GM10248 (cell line): Measurements from ENCODE around the gene IVD.

Experiments
- CTCF ChIA-PET: fragments of 300-600 bp; sonication (Branson Sonifier 250); formaldehyde crosslinking; extraction: SDS; loops from one replicate; lab custom pipeline; 2021; ENCODE audit warnings: antibody characterized with exemption; lab: Yijun Ruan, JAX
- POLR2A ChIA-PET: fragments of 350-650 bp; sonication (Branson Sonifier 250); formaldehyde crosslinking; extraction: SDS; loops from one replicate; lab custom pipeline; 2020; ENCODE audit warnings: antibody characterized with exemption; lab: Yijun Ruan, JAX
- DNase-seq: peaks from one replicate; pipeline ENCODE4 v3.0.0; 2012; ENCODE audit errors: extremely low spot score
- CTCF ChIP-seq: IDR thresholded peaks from 2 replicates; pipeline ENCODE4 v1.5.1; 2012; ENCODE audit warnings: mild to moderate bottlenecking, low read depth; ENCODE audit errors: extremely low read depth, missing control alignments, control extremely low read depth

The IVD gene

GRCh38 chr15:40369971-40370370, 35.6 kb upstream of the IVD start:
- CTCF ChIA-PET: interaction anchor here (1.0 to 8.7 kb wide), 10 partner anchors 7 to 96 kb away, joined by 3 to 179 read pairs (median 16); partner anchors contain the start of genes DISP2, KNSTRN and PHGR1
- TF ChIP-seq CTCF: no peak
- no peak for DNase-seq
- POLR2A ChIA-PET: no interaction called here

- TF ChIP-seq CTCF: no peak
- ChIA-PET POLR2A (no interaction called here), CTCF (interaction anchor here (1.0 to 8.7 kb wide), 2 partner anchors 33 to 46 kb away, joined by 3 to 179 read pairs; no protein-coding TSS in a partner anchor)
- no peak for DNase-seq
Measured at GRCh38 chr15:40372981-40373380, 32.6 kb upstream of the IVD start.

GRCh38 chr15:40377606-40378005, 28.0 kb upstream of the IVD start:
- POLR2A ChIA-PET: no interaction called here
- no peak for TF ChIP-seq CTCF
- DNase-seq: no peak
- CTCF ChIA-PET: interaction anchor here (0.6 to 2.3 kb wide), 6 partner anchors 9 to 45 kb away, joined by 3 to 15 read pairs (median 3); no protein-coding TSS in a partner anchor

GRCh38 chr15:40379374-40379773, 26.2 kb upstream of the IVD start:
- ChIA-PET POLR2A (no interaction called here), CTCF (interaction anchor here (1.8 kb wide), 1 partner anchor 26 kb away, joined by 4 read pairs; the partner anchor contains the start of gene IVD)
- DNase-seq: no peak
- no peak for TF ChIP-seq CTCF

GRCh38 chr15:40379853-40380252, 25.7 kb upstream of the IVD start:
- ChIA-PET CTCF (interaction anchor here (0.8 to 1.8 kb wide), 3 partner anchors 11 to 26 kb away, joined by 3 to 4 read pairs (median 3); partner anchors contain the start of gene IVD), POLR2A (no interaction called here)
- no peak for DNase-seq
- no peak for TF ChIP-seq CTCF

GRCh38 chr15:40380636-40381035, 25.0 kb upstream of the IVD start:
- CTCF ChIA-PET: interaction anchor here (0.8 to 1.0 kb wide), 3 partner anchors 12 to 20 kb away, joined by 3 read pairs; no protein-coding TSS in a partner anchor
- no peak for DNase-seq
- TF ChIP-seq CTCF: no peak
- POLR2A ChIA-PET: no interaction called here
